ENCODE results near the gene DIAPH2.
"Not testable (repeated sequence)": the region's sequence is repeated elsewhere in the genome, so short reads cannot be mapped to it uniquely, and the experiment has no call there.

Gene DIAPH2

DNA sequence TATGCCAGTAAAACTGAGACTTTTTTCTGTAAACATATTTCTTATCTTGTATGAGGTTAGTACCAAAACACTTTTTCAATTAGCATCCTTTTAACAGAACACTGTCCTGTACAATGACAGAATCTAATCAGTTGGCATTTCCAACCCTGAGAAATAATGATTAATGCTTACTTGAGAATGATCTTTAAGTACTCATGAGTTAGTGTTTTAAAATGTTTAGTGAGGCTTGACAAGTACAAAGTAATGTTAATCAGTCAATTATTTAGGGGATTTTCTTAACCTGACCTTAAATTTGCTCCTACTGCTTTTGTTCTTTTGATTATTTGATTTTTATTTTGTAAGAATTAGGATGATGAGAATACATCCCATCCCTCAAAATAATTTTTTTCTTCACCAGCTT is 695.6 kb downstream of the DIAPH2 start:
- no peak for DNase-seq (ENCODE audit: low read depth in 2 of 2)

DNA sequence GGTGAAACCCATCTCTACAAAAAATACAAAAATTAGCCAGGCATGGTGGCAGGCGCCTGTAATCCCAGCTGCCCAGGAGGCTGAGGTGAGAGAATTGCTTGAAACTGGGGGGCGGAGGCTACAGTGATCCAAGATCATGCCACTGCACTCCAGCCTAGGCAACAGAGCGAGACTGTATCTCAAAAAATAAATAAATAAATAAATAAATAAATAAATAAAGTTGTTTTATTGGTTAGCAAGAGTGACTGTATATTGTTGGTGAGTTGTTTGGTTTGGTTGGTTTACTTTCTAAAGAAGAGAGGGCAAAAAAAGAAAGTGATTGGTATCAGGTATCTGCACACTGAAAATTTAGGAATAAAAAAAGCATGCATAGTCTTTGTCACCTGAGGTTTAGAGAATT is 700.0 kb downstream of the DIAPH2 start:
- no peak for DNase-seq (ENCODE audit: low read depth in 2 of 2)

DNA sequence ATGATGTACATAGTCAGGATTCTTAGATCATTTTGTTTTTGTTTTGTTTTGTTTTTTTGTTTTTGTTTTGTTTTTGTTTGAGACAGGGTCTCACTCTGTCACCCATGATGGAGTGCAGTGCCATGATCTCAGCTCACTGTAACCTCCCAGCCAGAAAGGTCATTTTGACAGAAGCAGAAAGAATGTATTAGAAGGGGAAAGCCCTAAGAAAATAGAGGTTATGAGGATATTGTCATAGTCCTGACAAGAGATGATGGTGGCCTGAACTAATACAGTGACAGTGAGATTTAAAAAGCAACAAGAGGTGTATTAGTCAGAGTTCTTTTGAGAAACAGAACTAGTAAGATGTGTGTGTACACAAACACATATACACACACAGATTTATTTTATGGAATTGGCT is 702.4 kb downstream of the DIAPH2 start:
- no peak for DNase-seq (ENCODE audit: low read depth in 2 of 2)

DNA sequence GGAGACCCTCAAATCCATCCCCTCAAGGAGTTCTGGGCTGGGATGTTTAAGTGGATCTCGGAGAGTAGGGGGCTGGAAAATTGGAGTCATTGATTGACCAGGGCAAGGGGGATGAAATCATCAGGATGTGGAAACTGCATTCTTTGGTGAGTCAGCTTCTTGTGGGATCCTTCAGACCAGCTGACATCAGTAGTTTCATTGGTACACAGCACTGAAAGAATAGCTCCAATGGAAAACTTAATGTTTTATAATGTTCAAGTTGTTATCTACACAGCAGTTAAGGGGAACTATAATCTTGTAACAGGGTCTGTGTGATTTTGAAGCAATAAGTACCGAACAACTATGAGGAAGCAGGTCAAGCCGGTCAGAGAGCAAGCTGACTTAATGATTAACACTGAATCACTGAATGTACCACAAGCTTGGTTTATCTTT is 705.1 kb downstream of the DIAPH2 start:
- DNase-seq (ENCODE audit: low read depth in 2 of 2), result peak; percentile 32 to 43

DNA sequence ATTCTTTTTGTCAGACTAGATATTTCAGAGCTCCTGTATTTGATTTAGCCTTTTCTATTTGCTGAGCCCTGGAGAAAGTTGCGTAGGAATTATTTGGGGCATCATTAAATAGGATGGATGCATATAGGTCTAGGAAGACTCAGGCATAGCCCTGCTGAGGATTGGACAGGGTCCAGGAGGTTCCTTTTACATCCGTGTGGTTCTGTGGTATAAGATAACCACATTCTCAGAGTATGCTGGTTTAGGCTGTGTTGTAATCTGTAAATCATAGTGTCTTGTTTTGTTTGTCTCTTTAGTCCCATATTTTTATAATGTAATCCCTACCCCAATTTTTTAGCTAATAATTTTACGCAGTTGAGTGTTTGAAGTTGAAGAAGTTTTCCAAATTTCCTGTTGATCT is 712.7 kb downstream of the DIAPH2 start:
- peak; percentile 14 to 17 for DNase-seq (ENCODE audit: low read depth in 2 of 2)

DNA sequence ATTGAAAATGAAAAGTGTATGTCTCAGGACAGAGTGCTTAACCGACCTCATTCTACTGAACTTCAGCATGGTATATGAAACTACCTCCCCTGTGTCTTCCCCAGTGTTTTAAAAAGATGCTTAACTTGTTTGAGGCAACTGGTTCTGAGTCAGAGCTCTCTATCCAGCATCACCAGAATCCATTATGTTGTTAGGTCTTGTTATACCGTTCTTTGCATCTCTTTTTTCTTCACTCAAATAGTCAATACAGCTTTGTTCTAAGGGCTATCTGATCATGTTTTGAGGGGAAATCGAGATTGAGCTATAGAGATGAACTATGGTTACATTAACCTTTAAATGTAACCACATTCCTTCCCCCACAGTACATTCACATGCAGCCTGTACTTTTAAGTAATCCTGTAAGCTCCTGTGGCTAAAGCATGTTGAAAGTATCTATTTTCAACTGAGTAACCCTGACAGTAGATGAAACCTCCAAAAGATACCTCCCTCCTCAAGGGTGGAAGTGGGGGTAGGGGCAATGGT is 713.4 kb downstream of the DIAPH2 start:
- no peak for DNase-seq (ENCODE audit: low read depth in 2 of 2)

DNA sequence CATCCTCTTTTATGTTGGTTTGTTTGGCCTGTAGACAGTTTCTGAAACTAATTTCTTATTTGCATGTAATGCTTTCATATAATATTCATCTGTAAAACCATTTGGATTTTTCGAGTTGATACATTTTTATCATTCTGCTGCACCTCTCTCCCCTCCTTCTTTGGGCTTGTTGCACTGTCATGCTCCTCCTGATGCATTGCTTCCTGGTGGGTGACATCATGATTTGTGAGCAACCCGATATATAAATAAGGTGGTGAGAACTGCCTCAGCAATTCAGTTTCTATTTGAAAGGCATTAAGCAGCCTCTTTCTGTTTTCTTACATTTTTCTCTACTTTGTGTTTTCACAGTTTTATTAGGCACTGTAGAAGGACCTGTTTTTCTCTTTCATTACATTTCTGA is 714.8 kb downstream of the DIAPH2 start:
- peak; percentile 10 to 11 for DNase-seq (ENCODE audit: low read depth in 2 of 2)

DNA sequence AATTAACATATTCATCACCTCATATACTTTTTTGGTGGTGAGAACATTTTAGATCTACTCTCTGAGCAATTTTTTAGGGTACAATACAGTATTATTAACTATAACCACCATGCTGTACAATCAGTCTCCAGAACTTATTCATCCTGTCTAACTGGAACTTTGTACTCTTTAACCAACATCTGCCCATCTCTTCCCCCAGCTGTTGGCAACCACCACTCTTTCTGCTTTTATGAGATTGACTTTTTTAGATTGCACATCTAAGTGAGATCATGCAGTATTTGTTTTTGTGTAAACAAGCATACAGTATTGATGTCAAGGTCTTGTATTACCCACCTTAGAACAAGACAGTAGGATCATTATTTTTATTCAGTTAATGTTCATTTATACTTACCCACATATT is 715.9 kb downstream of the DIAPH2 start:
- no peak for DNase-seq (ENCODE audit: low read depth in 2 of 2)

DNA sequence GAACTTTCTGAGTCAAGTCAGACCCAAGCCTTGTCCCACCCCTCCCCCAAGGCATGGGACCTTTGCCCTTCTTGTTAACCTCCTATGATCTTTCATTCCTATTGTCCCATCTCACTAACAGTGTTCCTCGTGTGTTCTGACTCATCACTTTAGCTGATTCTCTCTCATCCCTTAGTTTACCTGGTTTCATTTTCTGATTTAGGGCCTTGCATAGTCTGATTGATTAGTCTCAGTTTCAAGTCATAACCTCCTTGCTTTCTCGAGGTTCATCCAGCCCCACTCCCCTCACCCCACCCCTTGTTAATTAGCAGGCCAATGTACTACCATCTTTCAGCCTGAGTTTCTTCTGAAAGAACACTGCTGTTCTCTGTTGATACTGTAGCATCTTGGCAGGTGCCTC is 716.5 kb downstream of the DIAPH2 start:
- no peak for DNase-seq (ENCODE audit: low read depth in 2 of 2)

DNA sequence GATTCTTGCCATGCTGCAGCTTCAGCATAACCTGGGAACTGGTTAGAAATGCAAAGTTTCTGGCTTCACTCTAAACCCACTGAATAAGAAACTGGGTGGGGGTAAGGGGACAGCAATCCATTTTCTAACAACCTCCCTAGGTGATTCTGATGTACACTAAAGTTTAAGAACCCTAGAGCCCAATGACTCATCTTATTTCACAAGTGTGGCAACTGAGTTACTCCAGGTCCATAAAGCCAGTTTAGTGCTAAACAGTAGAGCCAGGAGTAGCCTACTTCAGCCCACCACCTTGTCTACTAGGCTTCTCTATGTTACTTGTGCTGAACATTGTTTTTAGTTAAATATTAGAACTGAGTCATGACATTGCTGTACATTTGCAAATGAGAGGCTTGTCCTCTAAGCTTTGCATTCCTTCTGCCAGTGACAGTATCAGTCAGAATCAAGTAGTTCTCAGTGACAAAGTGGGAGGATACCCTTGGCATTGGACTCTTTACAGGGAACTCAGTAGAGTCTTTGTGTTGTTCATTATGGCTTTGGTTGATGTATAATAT is 717.0 kb downstream of the DIAPH2 start:
- DNase-seq (ENCODE audit: low read depth in 2 of 2), result no peak

DNA sequence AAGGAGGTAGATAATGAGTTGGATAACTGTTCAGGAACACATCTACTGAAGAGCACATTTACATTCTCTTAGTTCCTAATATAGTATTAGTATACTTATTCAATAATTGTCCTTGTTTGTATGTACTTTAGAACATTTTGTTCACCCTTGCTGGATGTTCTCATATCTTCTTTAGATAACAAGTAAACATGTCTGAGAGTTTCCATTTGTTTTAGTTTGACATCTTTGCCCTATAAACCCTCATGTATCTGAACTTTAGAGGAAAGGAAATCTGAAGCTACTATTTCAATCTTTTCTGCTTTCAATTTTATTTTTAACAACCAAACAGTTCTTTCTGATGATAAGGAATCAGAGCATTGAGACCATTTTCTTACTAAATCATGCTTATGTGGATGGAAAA is 717.7 kb downstream of the DIAPH2 start:
- DNase-seq (ENCODE audit: low read depth in 2 of 2), result no peak

DNA sequence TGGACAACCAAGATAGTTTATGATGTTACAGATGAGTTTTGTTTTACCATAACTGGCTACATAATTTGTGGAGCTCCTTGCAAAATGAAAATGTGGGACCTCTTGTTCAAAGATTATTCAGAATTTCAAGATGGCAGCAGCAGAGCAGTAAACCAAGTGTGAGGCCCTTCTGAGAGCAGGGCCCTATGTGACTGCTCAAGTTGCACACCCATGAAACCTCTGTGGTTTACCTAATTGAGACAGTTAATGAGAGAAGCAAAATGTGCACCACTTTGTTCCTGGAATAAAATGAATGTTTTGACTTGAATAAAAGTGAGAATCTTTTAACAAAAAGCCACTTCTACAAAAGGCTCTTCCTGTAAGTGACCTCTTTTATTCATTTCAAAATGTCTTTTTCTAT is 718.3 kb downstream of the DIAPH2 start:
- DNase-seq (ENCODE audit: low read depth in 2 of 2), result no peak

DNA sequence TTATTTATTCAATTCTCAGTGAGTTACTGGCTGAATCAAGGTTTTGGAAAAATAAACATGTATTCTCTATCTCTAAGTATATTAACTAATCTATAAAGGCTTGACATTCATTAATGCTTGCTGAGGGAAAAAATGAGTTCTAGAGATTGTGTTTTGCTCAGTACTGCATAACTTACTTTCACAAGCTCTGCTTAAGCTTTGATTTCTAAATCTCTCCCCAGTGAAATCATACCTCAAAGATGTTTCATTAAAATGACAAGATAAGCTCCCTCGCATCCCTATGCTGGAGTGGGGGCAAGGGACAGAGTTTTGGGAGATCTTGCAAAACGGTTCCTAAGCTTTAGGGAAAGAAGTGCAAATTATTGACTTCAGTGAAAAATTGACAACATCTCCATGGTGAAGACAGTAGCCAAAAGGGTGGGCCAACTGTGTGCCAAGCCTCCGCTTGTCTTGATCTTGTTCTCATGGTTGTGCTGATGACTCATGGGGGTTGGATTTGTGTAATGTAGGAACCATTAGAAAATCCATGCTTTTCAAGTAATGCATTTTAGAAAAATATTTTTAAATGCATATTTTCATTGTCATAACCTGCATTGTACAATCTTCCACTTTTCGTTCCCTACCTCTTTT is 720.5 kb downstream of the DIAPH2 start:
- no peak for DNase-seq (ENCODE audit: low read depth in 2 of 2)

DNA sequence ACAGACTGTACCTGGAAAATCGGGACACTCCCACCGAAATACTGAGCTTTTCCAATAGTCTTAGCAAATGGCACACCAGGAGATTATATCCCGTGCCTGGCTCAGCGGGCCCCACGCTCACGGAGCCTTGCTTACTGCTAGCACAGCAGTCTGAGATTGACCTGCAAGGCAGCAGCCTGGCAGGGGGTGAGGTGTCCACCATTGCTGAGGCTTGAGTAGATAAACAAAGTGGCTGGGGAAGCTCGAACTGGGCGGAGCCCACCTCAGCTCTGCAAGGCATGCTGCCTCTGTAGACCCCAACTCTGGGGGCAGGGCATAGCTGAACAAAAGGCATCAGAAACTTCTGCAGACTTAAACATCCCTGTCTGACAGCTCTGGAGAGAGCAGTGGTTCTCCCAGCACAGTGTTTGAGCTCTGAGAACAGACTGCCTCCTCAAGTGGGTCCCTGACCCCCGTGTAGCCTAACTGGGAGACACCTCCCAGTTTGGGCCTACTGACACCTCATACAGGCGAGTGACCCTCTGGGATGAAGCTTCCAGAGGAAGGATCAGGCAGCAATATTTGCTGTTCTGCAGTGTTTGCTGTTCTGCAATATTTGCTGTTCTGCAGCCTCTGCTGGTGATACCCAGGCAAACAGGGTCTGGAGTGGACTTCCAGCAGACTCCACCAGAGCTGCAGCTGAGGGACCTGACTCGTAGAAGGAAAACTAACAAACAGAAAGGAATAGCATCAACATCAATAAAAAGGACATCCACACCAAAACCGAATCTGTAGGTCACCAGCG is 725.2 kb downstream of the DIAPH2 start:
- not testable (repeated sequence) for DNase-seq (ENCODE audit: low read depth in 2 of 2)

DNA sequence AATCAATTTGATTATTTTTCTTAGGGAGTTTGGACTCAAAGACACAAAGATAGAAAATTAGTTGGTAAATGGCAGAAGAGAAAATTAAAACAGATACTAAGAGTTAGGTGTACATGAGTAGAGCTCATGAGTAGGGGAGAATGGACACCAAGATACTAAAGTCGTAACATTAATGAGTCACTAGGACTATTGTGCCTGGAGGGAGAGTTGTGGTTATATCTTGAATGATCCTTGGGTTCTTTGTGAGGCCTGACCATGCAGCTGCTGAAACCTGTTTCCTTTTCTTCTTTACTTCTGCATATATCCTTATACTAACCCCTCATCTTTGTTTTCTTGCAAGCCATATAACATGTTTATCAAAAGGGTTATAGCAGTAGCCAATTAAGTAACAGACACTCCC is 731.8 kb downstream of the DIAPH2 start:
- no peak for DNase-seq (ENCODE audit: low read depth in 2 of 2)

DNA sequence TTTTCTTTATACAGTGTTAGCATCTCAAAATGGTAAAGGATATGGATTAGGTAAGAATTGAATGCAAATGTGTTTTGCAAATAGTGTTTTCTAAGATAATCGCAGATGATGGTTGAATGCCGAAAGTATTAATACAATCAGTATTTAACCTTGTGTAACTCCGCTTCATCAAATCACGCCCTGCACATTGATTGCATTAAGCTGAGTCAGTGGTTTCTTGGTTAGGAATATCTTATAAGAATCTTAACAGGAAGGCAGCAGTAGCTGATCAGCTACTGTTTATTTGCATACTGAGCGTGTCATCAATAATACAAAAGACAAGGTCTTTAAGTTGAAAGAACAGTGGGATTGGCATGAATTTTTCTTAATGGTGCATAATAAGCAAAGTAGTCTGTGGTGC is 744.5 kb downstream of the DIAPH2 start:
- DNase-seq (ENCODE audit: low read depth in 2 of 2), result no peak

DNA sequence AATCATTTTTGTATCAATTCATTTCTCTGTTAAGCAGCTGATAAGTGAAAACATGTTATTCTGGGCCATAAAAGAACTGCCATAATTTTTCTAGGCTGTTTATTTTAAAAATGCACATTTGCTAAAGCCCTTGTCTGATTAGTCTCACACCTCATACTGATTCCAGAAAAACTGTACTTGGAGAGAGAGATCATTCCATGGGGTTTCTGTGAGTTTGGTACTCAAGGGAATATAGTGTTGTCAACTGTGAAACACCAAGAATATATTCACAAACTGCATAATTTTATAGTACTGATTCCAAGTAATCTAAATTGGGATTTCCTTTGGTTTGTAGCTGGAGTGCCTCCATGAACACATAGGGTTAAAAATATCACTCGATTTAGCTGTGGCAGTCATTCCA is 746.6 kb downstream of the DIAPH2 start:
- no peak for DNase-seq (ENCODE audit: low read depth in 2 of 2)

DNA sequence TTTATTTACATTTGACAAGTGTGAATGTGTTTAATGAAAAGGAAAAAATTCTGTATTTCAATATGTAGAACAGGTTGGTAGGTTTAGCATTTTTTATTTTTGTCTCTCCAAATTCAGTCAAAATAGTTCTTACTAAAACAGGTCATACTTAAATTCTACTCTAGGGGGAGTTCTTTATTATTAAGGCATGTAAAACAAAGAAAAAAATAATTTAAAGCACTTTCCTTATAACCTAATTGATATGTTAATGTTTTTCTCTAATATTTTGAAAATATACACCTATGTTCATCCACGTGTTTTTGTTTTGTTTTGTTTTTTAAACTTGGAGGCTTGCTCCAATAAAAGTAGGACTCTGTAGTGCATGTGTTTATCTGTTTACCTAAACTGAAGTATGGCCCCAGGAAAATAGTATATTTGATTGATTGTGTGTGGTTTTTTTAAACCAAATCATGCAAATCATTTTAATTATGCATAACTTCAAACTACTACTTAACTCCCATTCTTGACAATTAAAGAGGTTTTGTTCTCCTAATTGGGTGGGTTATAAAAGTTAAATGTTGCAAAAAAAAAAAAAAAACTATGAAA is 761.7 kb downstream of the DIAPH2 start:
- no peak for DNase-seq (ENCODE audit: low read depth in 2 of 2)

DNA sequence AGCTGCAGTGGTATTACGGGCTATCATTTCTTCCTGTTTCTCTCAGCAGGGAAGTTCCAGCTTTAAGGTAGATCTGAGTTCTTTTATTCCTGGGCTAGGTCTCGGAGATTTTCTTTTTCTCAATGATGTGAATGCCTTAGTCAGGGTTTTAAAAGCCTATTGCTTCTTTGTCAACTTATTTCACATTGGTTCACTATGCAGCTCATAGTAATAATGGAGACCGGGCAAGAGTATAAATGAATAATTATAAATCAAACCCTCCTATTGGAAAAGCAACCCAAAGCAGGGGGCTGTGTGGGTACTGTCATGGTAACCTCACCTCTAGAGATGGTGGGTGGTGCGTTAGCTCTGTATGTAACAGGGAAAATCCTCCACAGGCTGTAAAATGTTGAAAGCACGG is 762.7 kb downstream of the DIAPH2 start:
- no peak for DNase-seq (ENCODE audit: low read depth in 2 of 2)

DNA sequence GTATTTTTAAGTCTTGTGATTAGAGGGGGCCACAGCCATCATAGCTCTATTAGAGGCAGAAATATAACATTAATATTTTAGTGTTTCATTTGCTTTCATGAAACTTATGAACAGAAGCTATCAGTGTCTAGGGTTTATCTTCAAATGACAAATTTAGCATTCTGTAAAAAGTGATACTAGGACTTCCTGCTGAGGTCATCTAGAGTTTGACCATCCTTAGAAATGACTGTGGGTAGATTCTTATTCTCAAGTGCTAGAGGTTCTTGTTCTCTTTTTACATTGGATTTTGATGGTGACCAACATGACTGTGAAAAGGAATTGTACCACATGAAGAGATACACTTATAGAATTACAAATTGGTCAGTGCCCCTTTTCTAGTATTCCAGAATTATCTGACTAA is 767.6 kb downstream of the DIAPH2 start:
- no peak for DNase-seq (ENCODE audit: low read depth in 2 of 2)

DNA sequence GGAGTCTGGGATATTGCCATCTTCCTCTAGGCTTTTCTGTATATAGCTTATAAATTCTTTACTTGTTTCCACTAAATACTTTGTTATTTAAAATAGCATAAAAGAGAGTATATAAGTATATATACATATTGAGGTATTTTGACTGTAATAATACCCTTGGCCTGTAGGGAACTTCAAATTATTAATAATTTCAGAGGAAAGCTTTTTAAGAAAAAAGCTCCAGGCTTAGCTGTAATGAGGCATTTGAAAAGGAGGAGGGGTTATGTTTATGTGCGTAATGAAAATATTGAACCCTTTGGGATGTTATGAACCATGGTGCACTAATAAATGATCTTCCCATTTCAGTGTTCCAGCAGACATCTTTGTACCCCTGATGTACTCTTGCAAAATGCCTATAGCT is 777.1 kb downstream of the DIAPH2 start:
- no peak for DNase-seq (ENCODE audit: low read depth in 2 of 2)

DNA sequence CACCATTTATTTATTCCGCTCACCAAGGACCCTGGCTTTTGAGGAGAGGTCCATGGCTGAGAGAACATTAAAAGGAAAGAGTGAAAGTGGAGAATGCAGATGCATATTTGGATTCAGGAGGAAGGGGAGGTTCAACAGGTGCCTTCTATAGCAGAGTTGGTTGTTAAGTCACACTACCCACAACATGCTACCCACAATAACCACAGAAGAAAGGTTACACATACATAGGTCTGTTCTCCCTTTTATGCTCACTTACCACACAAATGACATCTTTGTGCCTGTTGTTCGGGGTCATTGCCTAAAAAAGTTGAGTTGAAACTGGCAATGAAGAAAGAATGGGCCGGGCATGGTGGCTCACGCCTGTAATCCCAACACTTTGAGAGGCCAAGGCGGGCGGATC is 786.4 kb downstream of the DIAPH2 start:
- DNase-seq (ENCODE audit: low read depth in 2 of 2), result no peak

DNA sequence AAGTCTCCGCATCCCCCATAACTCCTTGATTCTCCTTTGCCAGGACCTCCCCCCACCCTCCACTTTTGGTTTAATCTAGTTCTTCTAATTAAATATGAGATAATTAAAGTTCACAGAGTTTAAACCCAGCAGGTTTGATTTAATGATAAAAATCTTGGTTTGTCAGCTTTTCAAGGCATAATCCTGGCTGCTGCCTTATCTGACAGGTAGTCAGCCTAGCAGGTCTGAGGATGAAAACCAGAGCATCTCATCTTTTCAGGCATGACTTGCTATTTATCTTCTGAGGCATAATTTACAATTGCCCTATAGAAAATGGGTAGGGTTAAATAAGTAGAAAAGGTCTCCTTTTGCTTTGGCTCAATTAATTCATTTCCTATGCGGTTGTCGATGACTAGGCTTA is 790.3 kb downstream of the DIAPH2 start:
- no peak for DNase-seq (ENCODE audit: low read depth in 2 of 2)
